Loucy (cell line): ENCODE data around the gene DOCK3.

Experiments
- EZH2phosphoT487 ChIP-seq: fragments of 200-600 bp; IDR thresholded peaks from 2 replicates; pipeline ENCODE4 v1.6.1; 2018; ENCODE audit warnings: antibody characterized with exemption, mild to moderate bottlenecking, moderate library complexity, borderline replicate concordance
- TF ChIP-seq, protein P1 (sequence below): fragments of 200-600 bp; sonication (generic); conservative IDR thresholded peaks from 2 replicates; pipeline ENCODE4 v1.5.1; 2014; ENCODE audit warnings: mild to moderate bottlenecking, antibody characterized with exemption, low read length

DNA sequence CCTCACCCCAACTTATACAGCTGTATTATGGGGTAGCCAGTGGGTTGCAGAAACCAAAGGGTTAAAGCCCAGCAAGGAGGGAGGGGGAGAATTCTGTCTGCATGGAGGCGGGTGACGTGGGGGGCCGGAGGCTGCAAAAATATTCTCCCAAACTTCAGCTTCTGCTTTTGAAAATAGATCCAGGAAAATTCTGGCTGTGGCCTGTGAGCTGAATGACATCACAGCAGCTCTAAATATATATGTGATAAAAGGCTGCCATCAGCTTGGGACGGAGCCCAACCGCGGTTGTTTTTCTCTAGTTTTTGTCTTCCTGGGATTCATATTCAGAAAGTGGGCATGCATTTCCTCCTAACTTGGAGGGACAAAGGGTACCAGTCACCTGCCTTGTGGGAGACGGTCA, 30.2 kb upstream of the DOCK3 start:
- TF ChIP-seq, protein P1, sequence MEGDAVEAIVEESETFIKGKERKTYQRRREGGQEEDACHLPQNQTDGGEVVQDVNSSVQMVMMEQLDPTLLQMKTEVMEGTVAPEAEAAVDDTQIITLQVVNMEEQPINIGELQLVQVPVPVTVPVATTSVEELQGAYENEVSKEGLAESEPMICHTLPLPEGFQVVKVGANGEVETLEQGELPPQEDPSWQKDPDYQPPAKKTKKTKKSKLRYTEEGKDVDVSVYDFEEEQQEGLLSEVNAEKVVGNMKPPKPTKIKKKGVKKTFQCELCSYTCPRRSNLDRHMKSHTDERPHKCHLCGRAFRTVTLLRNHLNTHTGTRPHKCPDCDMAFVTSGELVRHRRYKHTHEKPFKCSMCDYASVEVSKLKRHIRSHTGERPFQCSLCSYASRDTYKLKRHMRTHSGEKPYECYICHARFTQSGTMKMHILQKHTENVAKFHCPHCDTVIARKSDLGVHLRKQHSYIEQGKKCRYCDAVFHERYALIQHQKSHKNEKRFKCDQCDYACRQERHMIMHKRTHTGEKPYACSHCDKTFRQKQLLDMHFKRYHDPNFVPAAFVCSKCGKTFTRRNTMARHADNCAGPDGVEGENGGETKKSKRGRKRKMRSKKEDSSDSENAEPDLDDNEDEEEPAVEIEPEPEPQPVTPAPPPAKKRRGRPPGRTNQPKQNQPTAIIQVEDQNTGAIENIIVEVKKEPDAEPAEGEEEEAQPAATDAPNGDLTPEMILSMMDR, result no peak
- no peak for TF ChIP-seq EZH2phosphoT487
